GM18499 (cell line): ENCODE measurements around the gene PLA2G3.
"Not testable (repeated sequence)": the region's sequence is repeated elsewhere in the genome, so short reads cannot be mapped to it uniquely, and the experiment has no call there.

Source experiments
- ATAC-seq: cut with Tn5 transposase; IDR thresholded peaks from one replicate; pipeline ENCODE4 v1.9.1; 2021; ENCODE audit warnings: moderate number of reproducible peaks; ENCODE audit not compliant: insufficient read depth, unreplicated experiment

PLA2G3 gene

GRCh38 chr22:31124811-31125465 lies 15.4 kb downstream of the PLA2G3 start:
- no peak for ATAC-seq

- no peak for ATAC-seq
Observed at GRCh38 chr22:31124290-31124689, 16.0 kb downstream of the PLA2G3 start.

GRCh38 chr22:31123292-31123602 lies 17.1 kb downstream of the PLA2G3 start:
- ATAC-seq: no peak

- ATAC-seq: no peak
Observed at GRCh38 chr22:31122532-31123291, 17.6 kb downstream of the PLA2G3 start, which contains the start of gene INPP5J. INPP5J (plus strand) TSS chr22:31122966; CDS start chr22:31123015, 49 bp downstream.

- ATAC-seq: no peak
Observed at GRCh38 chr22:31122196-31122531, 18.1 kb downstream of the PLA2G3 start.

- no peak for ATAC-seq
Observed at GRCh38 chr22:31121403-31121802, 18.9 kb downstream of the PLA2G3 start.

- ATAC-seq: no peak
Observed at GRCh38 chr22:31120642-31121041, 19.7 kb downstream of the PLA2G3 start.

GRCh38 chr22:31120230-31120629 lies 20.1 kb downstream of the PLA2G3 start:
- ATAC-seq: no peak

GRCh38 chr22:31119026-31119717 lies 21.1 kb downstream of the PLA2G3 start:
- ATAC-seq: no peak

- no peak for ATAC-seq
Observed at GRCh38 chr22:31118046-31118820, 22.1 kb downstream of the PLA2G3 start.

GRCh38 chr22:31112547-31113091 lies 27.7 kb downstream of the PLA2G3 start:
- ATAC-seq: not testable (repeated sequence)

- ATAC-seq: no peak
Observed at GRCh38 chr22:31107894-31108218, 32.5 kb downstream of the PLA2G3 start.

- ATAC-seq: no peak
Observed at GRCh38 chr22:31107178-31107893, 33.0 kb downstream of the PLA2G3 start, which contains the start of gene SELENOM. SELENOM (minus strand) TSS chr22:31107568; CDS start chr22:31107505, 63 bp downstream.

- no peak for ATAC-seq
Observed at GRCh38 chr22:31106731-31107177, 33.6 kb downstream of the PLA2G3 start.

GRCh38 chr22:31106001-31106571 lies 34.2 kb downstream of the PLA2G3 start:
- ATAC-seq: no peak

- ATAC-seq: no peak
Observed at GRCh38 chr22:31105282-31105929, 34.9 kb downstream of the PLA2G3 start.

GRCh38 chr22:31104869-31105268 lies 35.4 kb downstream of the PLA2G3 start:
- ATAC-seq: no peak

GRCh38 chr22:31103899-31104694 lies 36.2 kb downstream of the PLA2G3 start:
- no peak for ATAC-seq
